IMR-90 (cell line): Measurements from ENCODE around the gene GPR17. TPM values are rescaled to one million over a fixed set of nuclear protein-coding genes. Genes with fewer than 3 reads are reported as not detected.

Experiments
- ATAC-seq: fragments of 200-7000 bp; cut with Tn5 transposase; 2 replicates; pipeline ENCODE4 v1.9.1; 2020; ENCODE audit warnings: low read depth, mild to moderate bottlenecking, moderate library complexity
- BruUV-seq: library from RNA; stranded (reverse); fragments of 400-500 nt; replicated peaks from 2 replicates; lab custom pipeline; 2021; lab: Mats Ljungman, UMichigan
- CTCF ChIA-PET: fragments of 300-600 bp; formaldehyde crosslinking; extraction: SDS; loops from one replicate; lab custom pipeline; 2021; ENCODE audit warnings: antibody characterized with exemption; lab: Yijun Ruan, JAX
- POLR2A ChIA-PET: fragments of 300-600 bp; sonication (Branson Sonifier 250); formaldehyde crosslinking; loops from one replicate; lab custom pipeline; 2022; ENCODE audit warnings: antibody characterized with exemption; ENCODE audit not compliant: unreplicated experiment; lab: Charles Lee
- DNase-seq: peaks from one replicate; pipeline ENCODE4 v3.0.0; 2013
- H2AFZ ChIP-seq: replicated peaks from 2 replicates; pipeline ENCODE3; 2013; ENCODE audit warnings: low read length, mild to moderate bottlenecking; ENCODE audit not compliant: poor library complexity
- H2AK5ac ChIP-seq: 2 replicates; pipeline ENCODE4 v1.6.1; 2013; ENCODE audit warnings: low read depth, low read length, inconsistent platforms
- H2AK9ac ChIP-seq: replicated peaks from 2 replicates; pipeline ENCODE3; 2013; ENCODE audit warnings: mild to moderate bottlenecking, low read depth, low read length, moderate library complexity; ENCODE audit not compliant: poor library complexity
- H2BK120ac ChIP-seq: 2 replicates; pipeline ENCODE4 v1.6.1; 2013; ENCODE audit warnings: low read depth, low read length, inconsistent platforms
- H2BK15ac ChIP-seq: 3 replicates; pipeline ENCODE4 v1.6.1; 2013; ENCODE audit warnings: low read depth, low read length, inconsistent platforms
- H2BK20ac ChIP-seq: 2 replicates; pipeline ENCODE4 v1.6.1; 2013; ENCODE audit warnings: low read depth, mild to moderate bottlenecking, inconsistent platforms, low read length, moderate library complexity
- H2BK5ac ChIP-seq: 2 replicates; pipeline ENCODE4 v1.6.1; 2013; ENCODE audit warnings: mild to moderate bottlenecking, low read depth, low read length, inconsistent platforms; ENCODE audit not compliant: poor library complexity, severe bottlenecking
- H3K14ac ChIP-seq: replicated peaks from 2 replicates; pipeline ENCODE4 v1.6.1; 2013; ENCODE audit warnings: low read depth, low read length, inconsistent platforms
- H3K18ac ChIP-seq: 2 replicates; pipeline ENCODE4 v1.6.1; 2013; ENCODE audit warnings: low read depth, low read length, control low read depth
- H3K23ac ChIP-seq: 2 replicates; pipeline ENCODE4 v1.6.1; 2013; ENCODE audit warnings: low read depth, low read length, inconsistent platforms
- H3K27ac ChIP-seq: 2 replicates; pipeline ENCODE4 v1.5.1; 2013; ENCODE audit warnings: mild to moderate bottlenecking, control low read depth, low read length; ENCODE audit not compliant: insufficient read depth
- H3K27me3 ChIP-seq: 2 replicates; pipeline ENCODE4 v1.6.1; 2013; ENCODE audit warnings: low read length; ENCODE audit not compliant: control insufficient read depth, insufficient read depth
- H3K36me3 ChIP-seq: 2 replicates; pipeline ENCODE4 v1.6.1; 2013; ENCODE audit warnings: low read length, mixed read lengths; ENCODE audit not compliant: control insufficient read depth, insufficient read depth
- H3K4ac ChIP-seq: 2 replicates; pipeline ENCODE4 v1.6.1; 2013; ENCODE audit warnings: low read depth, low read length, inconsistent platforms
- H3K4me1 ChIP-seq: 2 replicates; pipeline ENCODE4 v1.6.1; 2013; ENCODE audit warnings: low read length, mixed read lengths; ENCODE audit not compliant: control insufficient read depth, insufficient read depth
- H3K4me2 ChIP-seq: 2 replicates; pipeline ENCODE4 v1.6.1; 2013; ENCODE audit warnings: low read depth, mild to moderate bottlenecking, control low read depth, low read length, moderate library complexity
- H3K4me3 ChIP-seq: 2 replicates; pipeline ENCODE4 v1.5.1; 2013; ENCODE audit warnings: low read depth, mild to moderate bottlenecking, control low read depth, low read length, moderate library complexity; ENCODE audit not compliant: insufficient read depth
- H3K56ac ChIP-seq: 2 replicates; pipeline ENCODE4 v1.6.1; 2013; ENCODE audit warnings: low read length, inconsistent platforms; ENCODE audit not compliant: insufficient read depth; ENCODE audit errors: extremely low read depth
- H3K79me1 ChIP-seq, 2 experiments: 2 replicates each; pipeline ENCODE4 v1.6.1; 2013; ENCODE audit warnings: low read length in 2 of 2, inconsistent platforms in 1 of 2, low read depth in 1 of 2
- H3K9ac ChIP-seq: 2 replicates; pipeline ENCODE4 v1.6.1; 2013; ENCODE audit warnings: low read depth, low read length, control low read depth
- H3K9me1 ChIP-seq: 2 replicates; pipeline ENCODE4 v1.6.1; 2013; ENCODE audit warnings: low read length, inconsistent platforms; ENCODE audit not compliant: insufficient read depth
- H3K9me3 ChIP-seq: 2 replicates; pipeline ENCODE4 v1.6.1; 2013; ENCODE audit warnings: low read length; ENCODE audit not compliant: control insufficient read depth, insufficient read depth
- H4K20me1 ChIP-seq: 2 replicates; pipeline ENCODE4 v1.6.1; 2013; ENCODE audit warnings: low read length, inconsistent platforms; ENCODE audit not compliant: insufficient read depth
- H4K5ac ChIP-seq: 2 replicates; pipeline ENCODE4 v1.6.1; 2013; ENCODE audit warnings: mild to moderate bottlenecking, low read depth, low read length, control low read depth
- H4K8ac ChIP-seq, 2 experiments: 2 replicates each; pipeline ENCODE4 v1.6.1; 2013; ENCODE audit warnings: low read depth in 2 of 2, low read length in 2 of 2, control low read depth in 1 of 2, inconsistent platforms in 1 of 2
- H4K91ac ChIP-seq: 2 replicates; pipeline ENCODE4 v1.6.1; 2013; ENCODE audit warnings: low read depth, low read length, inconsistent platforms; ENCODE audit not compliant: insufficient read depth
- BHLHE40 ChIP-seq: fragments of 150-350 bp; IDR thresholded peaks from 2 replicates; pipeline ENCODE4 v1.6.1; 2016; ENCODE audit warnings: mild to moderate bottlenecking, low read depth, low read length
- ELK1 ChIP-seq: fragments of 150-350 bp; IDR thresholded peaks from 2 replicates; pipeline ENCODE4 v1.6.1; 2016; ENCODE audit warnings: low read depth, mild to moderate bottlenecking, low read length, moderate library complexity, borderline replicate concordance
- MAZ ChIP-seq: IDR thresholded peaks from 2 replicates; pipeline ENCODE4 v1.6.1; 2012; ENCODE audit warnings: low read depth, mild to moderate bottlenecking, low read length, improper control_type of control experiment, moderate library complexity, borderline replicate concordance
- NFE2L2 ChIP-seq: fragments of 150-350 bp; IDR thresholded peaks from 2 replicates; pipeline ENCODE4 v1.6.1; 2016; ENCODE audit warnings: low read depth, mild to moderate bottlenecking, low read length
- RAD21 ChIP-seq: IDR thresholded peaks from 2 replicates; pipeline ENCODE4 v1.6.1; 2012; ENCODE audit warnings: low read length, improper control_type of control experiment
- RCOR1 ChIP-seq: IDR thresholded peaks from 2 replicates; pipeline ENCODE4 v1.6.1; 2012; ENCODE audit warnings: mild to moderate bottlenecking, low read length, improper control_type of control experiment; ENCODE audit not compliant: insufficient replicate concordance
- RFX5 ChIP-seq: IDR thresholded peaks from 2 replicates; pipeline ENCODE4 v1.8.0; 2012; ENCODE audit warnings: low read depth, mild to moderate bottlenecking, low read length, moderate library complexity
- SMC3 ChIP-seq: fragments of 150-350 bp; IDR thresholded peaks from 2 replicates; pipeline ENCODE4 v1.6.1; 2016; ENCODE audit warnings: low read depth, mild to moderate bottlenecking, antibody characterized with exemption, low read length, moderate library complexity
- USF2 ChIP-seq: fragments of 150-350 bp; IDR thresholded peaks from 2 replicates; pipeline ENCODE4 v1.6.1; 2017; ENCODE audit warnings: mild to moderate bottlenecking, antibody characterized with exemption, low read length, low read depth
- WGBS, 2 experiments: methylation state at CpG; one replicate each; pipeline versions ENCODE4 v1.1.5 to v1.1.7; 2013; ENCODE audit warnings: missing lambda C conversion rate in 2 of 2; ENCODE audit not compliant: insufficient read length in 1 of 2; ENCODE audit errors: extremely low coverage in 2 of 2; 5-methylcytosine and 5-hydroxymethylcytosine counted together
- dilution Hi-C: fragments of 300-500 bp; cut with HindIII; formaldehyde crosslinking; loops from one replicate; pipeline ENCODE4 v1.14.3; 2018; ENCODE audit warnings: low sequenced_read_pairs; ENCODE audit not compliant: unreplicated experiment
- in situ Hi-C: fragments of 300-500 bp; cut with MboI; formaldehyde crosslinking; loops from 3 replicates; pipeline ENCODE4 v1.14.3; 2019; ENCODE audit warnings: low sequenced_read_pairs, inconsistent platforms, mixed read lengths
- intact Hi-C: fragments of 100-400 bp; cut with micrococcal nuclease; formaldehyde crosslinking; loops from 2 replicates; pipeline ENCODE4 v1.10.0; 2022
- polyA plus RNA-seq, 3 experiments: library from polyadenylated mRNA; depleted of rRNA; stranded (reverse); fragments of >200 nt; gene quantifications; 2 replicates each; pipeline ENCODE4 v1.2.3, GENCODE V29; 2012; ENCODE audit warnings: low replicate concordance in 1 of 3
- total RNA-seq: library from RNA; depleted of rRNA; stranded (reverse); fragments of >200 nt; gene quantifications from 2 replicates; pipeline ENCODE4 v1.2.3, GENCODE V29; 2012

GPR17 gene
- total and polyA plus RNA-seq, 2 of the 4 experiments (the other 2 are of a cell fraction), result not detected

- no peak overlapping the region for H2BK15ac ChIP-seq
- DNase-seq (no peak), ATAC-seq (no peak)
- dilution Hi-C loops (no loop called here), intact Hi-C loops (no loop called here), in situ Hi-C loops (no loop called here)
- H2AK9ac ChIP-seq, result peak overlapping the region; percentile 98
- H3K4me3 ChIP-seq, result no peak overlapping the region
- no peak overlapping the region; a peak in 1 of 4 replicates for H4K8ac ChIP-seq
- peak overlapping the region; percentile 90; the same call in 1 of the 2 replicates for H2AK5ac ChIP-seq
- no peaks in the 10 kb centered on the region for H3K9me3 ChIP-seq
- TF ChIP-seq RAD21 (no peak), NFE2L2 (no peak), BHLHE40 (no peak), ELK1 (no peak), USF2 (no peak), SMC3 (no peak), RFX5 (no peak), RCOR1 (no peak), MAZ (no peak)
- no peak overlapping the region for H2AFZ ChIP-seq
- H4K91ac ChIP-seq, result peak overlapping the region; percentile 66; the same call in 1 of the 2 replicates
- ChIA-PET POLR2A (no interaction called here), CTCF (interaction anchor here (1.7 kb wide), 1 partner anchor 11 kb away, joined by 5 read pairs; no protein-coding TSS in a partner anchor)
- H2BK120ac ChIP-seq, result peak overlapping the region; percentile 99
- no TSS peak for BruUV-seq
- H2BK5ac ChIP-seq, result no peak overlapping the region
- H4K20me1 ChIP-seq, result no peaks in the 10 kb centered on the region; the same call in 1 of the 2 replicates
- peaks cover 11% of the 10 kb centered on the region for H3K4me1 ChIP-seq
- H2BK20ac ChIP-seq, result peak overlapping the region; percentile 49; the same call in 1 of the 2 replicates
- no peak overlapping the region for H3K9ac ChIP-seq
- H4K5ac ChIP-seq, result no peak overlapping the region
- H3K23ac ChIP-seq, result no peak overlapping the region
- no peak overlapping the region for H3K14ac ChIP-seq
- no peak overlapping the region for H3K27ac ChIP-seq
- 98% methylated on average over 6 of the region's 13 CpGs; no CpG with 5 or more reads in 1 of the 2 experiments for WGBS, 2 experiments
- H3K9me1 ChIP-seq, result peaks cover 12% of the 10 kb centered on the region
- peaks cover 2% of the 10 kb centered on the region; the same call in 1 of the 2 replicates for H3K36me3 ChIP-seq
- no peaks in the 10 kb centered on the region for H3K27me3 ChIP-seq
- no peak overlapping the region for H3K4me2 ChIP-seq
- peaks cover 0 to 11% of the 10 kb centered on the region in 2 experiments; a peak in 1 of 4 replicates for H3K79me1 ChIP-seq
- no peak overlapping the region for H3K4ac ChIP-seq
- H3K18ac ChIP-seq, result no peak overlapping the region
- no peak overlapping the region for H3K56ac ChIP-seq
Observed at GRCh38 chr2:127639111-127639474, 6.9 kb upstream of the GPR17 start.
